A549 (cell line): Measurements from ENCODE around the gene PANK2. TPM values are rescaled to one million over a fixed set of nuclear protein-coding genes. Genes with fewer than 3 reads are reported as not detected.

ENCODE experiments used
- ATAC-seq, 2 experiments: fragments of 200-7000 bp in 1 of 2; fragments of >200 bp in 1 of 2; cut with Nextera tagmentation in 1 of 2; cut with Tn5 transposase in 1 of 2; 3 replicates each; pipeline versions ENCODE4 v1.8.0 to v1.9.1; 2018 to 2020; ENCODE audit warnings: mild to moderate bottlenecking in 1 of 2, moderate library complexity in 1 of 2
- CTCF ChIA-PET: fragments of 300-600 bp; sonication (Branson Sonifier 250); formaldehyde crosslinking; extraction: SDS; loops from one replicate; lab custom pipeline; 2021; ENCODE audit warnings: antibody characterized with exemption, inconsistent platforms; lab: Yijun Ruan, JAX
- POLR2A ChIA-PET: fragments of 350-600 bp; formaldehyde crosslinking; extraction: SDS; loops from one replicate; lab custom pipeline; 2021; ENCODE audit warnings: antibody characterized with exemption, inconsistent platforms; lab: Yijun Ruan, JAX
- DNase-seq, 2 experiments: peaks; one replicate each; pipeline versions ENCODE4 v3.0.0 to v3.0.0-alpha.2; 2011 to 2016; ENCODE audit warnings: low read depth in 1 of 2, low spot score in 1 of 2
- FAIRE-seq: peaks from 2 replicates; lab custom pipeline; 2011; peaks lifted over from hg19 to GRCh38; lab: Jason Lieb, UNC
- H3K27ac ChIP-seq, 2 experiments: fragments of >200 bp; sonication (Bioruptor Twin); formaldehyde crosslinking; 3 replicates each; pipeline ENCODE4 v1.5.1; 2016 to 2017
- H3K4me1 ChIP-seq: fragments of >200 bp; sonication (Bioruptor Twin); formaldehyde crosslinking; 3 replicates; pipeline ENCODE4 v1.6.1; 2016
- H3K4me2 ChIP-seq: fragments of >200 bp; sonication (Bioruptor Twin); formaldehyde crosslinking; 3 replicates; pipeline ENCODE4 v1.6.1; 2016
- H3K4me3 ChIP-seq: fragments of >200 bp; sonication (Bioruptor Twin); formaldehyde crosslinking; 3 replicates; pipeline ENCODE4 v1.5.1; 2016
- H3K9me3 ChIP-seq: fragments of >200 bp; sonication (Bioruptor Twin); formaldehyde crosslinking; 3 replicates; pipeline ENCODE4 v1.6.1; 2016
- ATOH8 ChIP-seq: fragments of 250-450 bp; sonication (Bioruptor Pico); IDR thresholded peaks from 2 replicates; pipeline ENCODE4 v1.5.0; 2020; ENCODE audit warnings: low read depth, mild to moderate bottlenecking, moderate library complexity
- BCL3 ChIP-seq: fragments of >200 bp; sonication (Bioruptor Twin); formaldehyde crosslinking; IDR thresholded peaks from 3 replicates; pipeline ENCODE4 v1.6.1; 2016
- CBX2 ChIP-seq: fragments of 200-600 bp; sonication (generic); IDR thresholded peaks from 2 replicates; pipeline ENCODE4 v1.6.1; 2016; ENCODE audit warnings: low read depth, mild to moderate bottlenecking, borderline replicate concordance
- CBX8 ChIP-seq: fragments of 200-600 bp; sonication (generic); IDR thresholded peaks from 2 replicates; pipeline ENCODE4 v1.6.1; 2016
- CHD2 ChIP-seq: fragments of 150-350 bp; IDR thresholded peaks from 2 replicates; pipeline ENCODE4 v1.6.1; 2014; ENCODE audit warnings: low read length; ENCODE audit not compliant: partially characterized antibody
- CHD4 ChIP-seq: fragments of 200-600 bp; sonication (generic); IDR thresholded peaks from 2 replicates; pipeline ENCODE4 v1.6.1; 2016; ENCODE audit warnings: antibody characterized with exemption, mild to moderate bottlenecking, borderline replicate concordance
- EHF ChIP-seq: fragments of 250-450 bp; sonication (Bioruptor Pico); IDR thresholded peaks from 2 replicates; pipeline ENCODE4 v1.5.0; 2020; ENCODE audit warnings: mild to moderate bottlenecking
- FOSB ChIP-seq: fragments of 250-450 bp; sonication (Bioruptor Pico); IDR thresholded peaks from 2 replicates; pipeline ENCODE4 v1.5.0; 2020; ENCODE audit warnings: mild to moderate bottlenecking, moderate library complexity
- FOSL2 ChIP-seq, 2 experiments: fragments of 450-650 bp in 1 of 2; fragments of >200 bp in 1 of 2; sonication (Bioruptor Twin) in 1 of 2; formaldehyde crosslinking; IDR thresholded peaks; 2 replicates each; pipeline versions ENCODE4 v1.5.0 to v1.6.1; 2016 to 2020; ENCODE audit warnings: mild to moderate bottlenecking in 1 of 2, moderate library complexity in 1 of 2
- HES2 ChIP-seq: fragments of >200 bp; sonication (Bioruptor Twin); formaldehyde crosslinking; IDR thresholded peaks from 2 replicates; pipeline ENCODE4 v1.6.1; 2016
- HOXA7 ChIP-seq: fragments of 250-450 bp; sonication (Bioruptor Pico); IDR thresholded peaks from 2 replicates; pipeline ENCODE4 v1.5.0; 2020; ENCODE audit warnings: mild to moderate bottlenecking, moderate library complexity
- KDM1A ChIP-seq: fragments of 200-600 bp; sonication (generic); IDR thresholded peaks from 2 replicates; pipeline ENCODE4 v1.6.1; 2016; ENCODE audit warnings: low read depth, mild to moderate bottlenecking
- KDM5A ChIP-seq: fragments of 200-600 bp; sonication (generic); IDR thresholded peaks from 2 replicates; pipeline ENCODE4 v1.6.1; 2016; ENCODE audit warnings: antibody characterized with exemption, mild to moderate bottlenecking
- MAFK ChIP-seq: fragments of 450-650 bp; IDR thresholded peaks from 2 replicates; pipeline ENCODE4 v1.6.1; 2014; ENCODE audit not compliant: partially characterized antibody
- MAX ChIP-seq: IDR thresholded peaks from 2 replicates; pipeline ENCODE4 v1.6.1; 2012
- MAZ ChIP-seq: fragments of 150-350 bp; IDR thresholded peaks from 2 replicates; pipeline ENCODE4 v1.6.1; 2014; ENCODE audit warnings: antibody characterized with exemption, low read depth, low read length, borderline replicate concordance
- NPAS2 ChIP-seq: fragments of 250-450 bp; sonication (Bioruptor Pico); IDR thresholded peaks from 2 replicates; pipeline ENCODE4 v1.8.0; 2022; ENCODE audit warnings: mild to moderate bottlenecking, moderate library complexity, borderline replicate concordance
- PBX3 ChIP-seq: IDR thresholded peaks from 2 replicates; pipeline ENCODE4 v1.6.1; 2012
- POLR2A ChIP-seq: IDR thresholded peaks from 2 replicates; pipeline ENCODE4 v1.6.1; 2012; ENCODE audit warnings: mild to moderate bottlenecking, low read length
- RAD21 ChIP-seq, 2 experiments: fragments of >200 bp in 1 of 2; sonication (Bioruptor Twin) in 1 of 2; formaldehyde crosslinking in 1 of 2; IDR thresholded peaks in 1 of 2; conservative IDR thresholded peaks in 1 of 2; 2 replicates in 1 of 2; 3 replicates in 1 of 2; pipeline ENCODE4 v1.6.1; 2012 to 2018; ENCODE audit warnings: inconsistent platforms in 1 of 2
- RARB ChIP-seq: fragments of 250-450 bp; sonication (Bioruptor Pico); IDR thresholded peaks from 2 replicates; pipeline ENCODE4 v1.8.0; 2021; ENCODE audit warnings: mild to moderate bottlenecking, moderate library complexity
- RFX5 ChIP-seq: fragments of 450-650 bp; IDR thresholded peaks from 2 replicates; pipeline ENCODE4 v1.7.1; 2014; ENCODE audit warnings: antibody characterized with exemption, mild to moderate bottlenecking, moderate library complexity
- TP53 ChIP-seq: fragments of 250-450 bp; sonication (Bioruptor Pico); IDR thresholded peaks from 2 replicates; pipeline ENCODE4 v1.5.0; 2021; ENCODE audit warnings: mild to moderate bottlenecking, moderate library complexity
- ZC3H11A ChIP-seq: fragments of 450-650 bp; IDR thresholded peaks from 2 replicates; pipeline ENCODE4 v1.6.1; 2014; ENCODE audit warnings: antibody characterized with exemption, mild to moderate bottlenecking
- ZFP36 ChIP-seq: fragments of 450-650 bp; IDR thresholded peaks from 2 replicates; pipeline ENCODE4 v1.6.1; 2014; ENCODE audit warnings: borderline replicate concordance; ENCODE audit not compliant: partially characterized antibody
- ZNF302 ChIP-seq: fragments of 250-450 bp; sonication (Bioruptor Pico); IDR thresholded peaks from 2 replicates; pipeline ENCODE4 v1.9.0; 2021; ENCODE audit warnings: inconsistent platforms, mild to moderate bottlenecking, moderate library complexity
- ZSCAN20 ChIP-seq: fragments of 250-450 bp; sonication (Bioruptor Pico); IDR thresholded peaks from 2 replicates; pipeline ENCODE4 v1.8.0; 2022; ENCODE audit warnings: mild to moderate bottlenecking, moderate library complexity
- WGBS: methylation state at CpG from one replicate; pipeline ENCODE4 v1.1.6; 2017; ENCODE audit errors: missing lambda C conversion rate; 5-methylcytosine and 5-hydroxymethylcytosine counted together
- polyA plus RNA-seq, 4 experiments: library from polyadenylated mRNA; depleted of rRNA in 3 of 4; stranded (reverse); fragments of >200 nt; fragmentation: RNase III in 1 of 4; extraction: RNeasy Plus Mini Kit Qiagen cat#74134 plus additional on column Dnase treatment in 1 of 4; gene quantifications; 2 replicates in 3 of 4; 3 replicates in 1 of 4; pipeline ENCODE4 v1.2.3, GENCODE V29; 2011 to 2017

Gene PANK2
- polyA plus RNA-seq, 2 of the 4 experiments (the other 2 are of a cell fraction) = 44.6 to 45.9 TPM

GRCh38 chr20:3922983-3923339, 33.8 kb downstream of the PANK2 start:
- H3K27ac ChIP-seq = no peak overlapping the region
- no peak overlapping the region for H3K4me3 ChIP-seq
- H3K4me2 ChIP-seq = no peak overlapping the region
- no peak for ATAC-seq
- 92% methylated on average over 4 of the region's 4 CpGs for WGBS
- DNase-seq = no peak
- no peak for FAIRE-seq
- ChIA-PET POLR2A (no interaction called here), CTCF (interaction anchor here (1.2 kb wide), 1 partner anchor 162 kb away, joined by 3 read pairs; no protein-coding TSS in a partner anchor)
- H3K4me1 ChIP-seq = peaks cover 14% of the 10 kb centered on the region; the same call in 2 of the 3 replicates
- TF ChIP-seq ZSCAN20 (CRISPR knock-in tag) = no peak
- no peaks in the 10 kb centered on the region for H3K9me3 ChIP-seq

- CTCF ChIA-PET = interaction anchor here (1.2 kb wide), 1 partner anchor 161 kb away, joined by 3 read pairs; no protein-coding TSS in a partner anchor
- FAIRE-seq = no peak
- H3K4me3 ChIP-seq = no peak overlapping the region
- TF ChIP-seq MAFK (no peak), MAX (no peak), RFX5 (no peak), CBX2 (no peak), FOSL2 (IDR thresholded peaks at IDR 0.05) (no peak), FOSL2 (CRISPR knock-in tag; IDR thresholded peaks at IDR 0.05) (no peak), RARB (CRISPR knock-in tag) (no peak), CHD4 (no peak), ZNF302 (no peak), CHD2 (no peak), FOSB (CRISPR knock-in tag) (no peak), KDM5A (no peak), KDM1A (no peak), POLR2A (no peak), NPAS2 (CRISPR knock-in tag) (no peak), ZFP36 (no peak), HOXA7 (CRISPR knock-in tag) (no peak), PBX3 (no peak), EHF (CRISPR knock-in tag) (no peak), HES2 (no peak)
- TF ChIP-seq, all 56 proteins: peak for 0
- DNase-seq (no peak), ATAC-seq (no peak)
- H3K4me1 ChIP-seq = peaks cover 14% of the 10 kb centered on the region; the same call in 2 of the 3 replicates
- POLR2A ChIA-PET = interaction anchor here (0.6 kb wide), 1 partner anchor 32 kb away, joined by 6 read pairs; no protein-coding TSS in a partner anchor
- no peak overlapping the region for H3K4me2 ChIP-seq
- peak overlapping the region in 1 of 2 experiments; percentile 49; a peak in 1 of 6 replicates for H3K27ac ChIP-seq
- WGBS = 94% methylated on average over 2 of the region's 2 CpGs
- no peaks in the 10 kb centered on the region for H3K9me3 ChIP-seq
Measured at GRCh38 chr20:3923818-3924217, 34.6 kb downstream of the PANK2 start.

GRCh38 chr20:3924304-3925112, 35.3 kb downstream of the PANK2 start:
- ChIA-PET CTCF (interaction anchor here (1.2 kb wide), 1 partner anchor 160 kb away, joined by 3 read pairs; no protein-coding TSS in a partner anchor), POLR2A (no interaction called here)
- no peak for DNase-seq
- ATAC-seq = 0 out of 6 replicates have a peak, but pooled peaks of 1 of the 2 experiments have one; percentile 30
- no peak for FAIRE-seq
- no peak overlapping the region for H3K4me3 ChIP-seq
- no peaks in the 10 kb centered on the region for H3K9me3 ChIP-seq
- H3K4me2 ChIP-seq = no peak overlapping the region
- H3K4me1 ChIP-seq = peaks cover 14% of the 10 kb centered on the region; the same call in 2 of the 3 replicates
- H3K27ac ChIP-seq = 0 out of 6 replicates have a peak overlapping the region, but pooled peaks of 1 of the 2 experiments have one; percentile 49
- WGBS = 85% methylated on average over 13 of the region's 13 CpGs
- TF ChIP-seq ATOH8 (CRISPR knock-in tag) (no peak), HES2 (no peak), KDM1A (no peak), ZC3H11A (no peak), TP53 (CRISPR knock-in tag) (no peak), RAD21 (conservative IDR thresholded peaks at IDR 0.05 in 1 of 2, IDR thresholded peaks at IDR 0.05 in 1 of 2) (no peak), MAX (no peak), MAZ (no peak), CBX8 (no peak), BCL3 (no peak), EHF (CRISPR knock-in tag) (no peak), PBX3 (no peak)
